Fibroblast of skin of abdomen (primary cell): Measurements from ENCODE around the gene SLC22A23.
"Not testable (repeated sequence)": the region's sequence is repeated elsewhere in the genome, so short reads cannot be mapped to it uniquely, and the experiment has no call there.

Experiments used
- DNase-seq: peaks from one replicate; pipeline ENCODE4 v3.0.0-alpha.2; 2013

Gene SLC22A23

DNA sequence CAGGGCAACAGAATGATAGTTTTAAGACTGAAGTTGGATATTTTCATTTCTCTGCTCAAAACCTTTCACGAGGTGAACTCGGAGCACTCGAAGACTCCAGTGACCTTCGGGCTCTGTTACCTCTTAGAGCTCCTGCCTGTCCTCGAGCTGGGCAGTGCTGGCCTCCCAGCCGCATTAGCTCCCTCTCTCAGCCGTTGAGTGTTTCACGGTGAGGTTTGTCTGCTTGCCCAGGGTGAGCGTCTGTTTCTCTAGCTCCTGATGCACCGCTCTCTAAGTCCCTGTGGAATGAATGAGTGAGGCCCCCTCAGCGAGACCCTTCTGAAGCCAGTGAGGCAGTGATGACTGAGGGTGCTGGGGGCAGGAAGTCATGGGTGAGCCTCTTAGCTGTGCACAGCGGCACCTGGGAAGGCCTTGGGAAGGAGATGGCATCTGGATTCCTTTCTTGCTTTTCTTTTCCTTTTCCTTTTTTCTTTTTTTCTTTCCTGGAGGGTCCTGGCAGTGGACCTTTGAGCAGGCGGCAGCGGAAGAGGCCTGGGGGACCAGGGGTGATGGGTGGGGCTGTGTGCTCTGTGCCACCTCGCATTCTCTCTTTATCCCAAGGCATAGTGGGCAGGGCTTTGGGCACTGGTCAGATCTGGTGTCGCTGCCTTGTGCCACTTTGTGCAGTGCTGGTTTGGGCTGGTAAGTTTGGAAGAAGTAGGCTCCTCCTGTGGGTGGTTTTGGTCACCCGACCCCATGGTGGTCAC, 195.9 kb downstream of the SLC22A23 start:
- DNase-seq: no peak

DNA sequence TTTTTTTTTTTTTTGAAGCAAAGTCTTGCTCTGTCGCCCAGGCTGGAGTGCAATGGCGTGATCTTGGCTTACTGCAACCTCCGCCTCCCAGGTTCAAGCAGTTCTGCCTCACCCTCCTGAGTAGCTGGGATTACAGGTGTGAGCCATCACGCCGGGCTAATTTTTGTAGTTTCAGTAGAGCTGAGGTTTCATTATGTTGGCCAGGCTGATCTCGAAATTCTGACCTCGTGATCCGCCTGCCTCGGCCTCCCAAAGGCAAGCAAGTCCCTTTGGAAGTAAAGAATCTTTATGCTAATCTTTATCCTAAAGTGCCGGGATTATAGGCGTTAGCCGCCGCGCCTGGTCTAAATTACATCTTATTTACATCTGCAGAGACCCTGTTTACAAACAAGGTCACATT, 196.6 kb downstream of the SLC22A23 start:
- DNase-seq: no peak

DNA sequence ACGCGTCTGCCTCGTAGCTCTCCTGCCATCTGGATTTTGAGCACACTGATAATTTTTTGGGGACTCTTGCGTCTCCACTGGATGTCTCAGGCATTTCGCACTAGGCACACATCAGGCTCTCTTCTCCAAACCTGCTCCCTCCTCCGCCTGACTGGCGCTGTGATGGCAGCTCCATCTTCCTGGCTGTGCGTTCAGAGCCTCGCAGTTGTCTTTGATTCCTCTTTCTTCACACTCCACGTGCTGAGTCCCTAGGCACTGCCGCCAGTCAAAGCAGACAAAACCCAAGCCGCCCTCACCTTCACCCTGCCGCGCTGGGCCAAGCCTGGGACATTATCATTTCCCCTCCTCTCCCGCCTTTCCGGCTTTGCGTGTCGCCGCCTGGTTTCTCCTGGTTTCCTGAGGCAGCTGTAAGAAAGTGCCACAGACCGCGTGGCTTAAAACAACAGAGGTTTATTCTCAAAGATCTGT, 197.3 kb downstream of the SLC22A23 start:
- DNase-seq: peak; percentile 20

DNA sequence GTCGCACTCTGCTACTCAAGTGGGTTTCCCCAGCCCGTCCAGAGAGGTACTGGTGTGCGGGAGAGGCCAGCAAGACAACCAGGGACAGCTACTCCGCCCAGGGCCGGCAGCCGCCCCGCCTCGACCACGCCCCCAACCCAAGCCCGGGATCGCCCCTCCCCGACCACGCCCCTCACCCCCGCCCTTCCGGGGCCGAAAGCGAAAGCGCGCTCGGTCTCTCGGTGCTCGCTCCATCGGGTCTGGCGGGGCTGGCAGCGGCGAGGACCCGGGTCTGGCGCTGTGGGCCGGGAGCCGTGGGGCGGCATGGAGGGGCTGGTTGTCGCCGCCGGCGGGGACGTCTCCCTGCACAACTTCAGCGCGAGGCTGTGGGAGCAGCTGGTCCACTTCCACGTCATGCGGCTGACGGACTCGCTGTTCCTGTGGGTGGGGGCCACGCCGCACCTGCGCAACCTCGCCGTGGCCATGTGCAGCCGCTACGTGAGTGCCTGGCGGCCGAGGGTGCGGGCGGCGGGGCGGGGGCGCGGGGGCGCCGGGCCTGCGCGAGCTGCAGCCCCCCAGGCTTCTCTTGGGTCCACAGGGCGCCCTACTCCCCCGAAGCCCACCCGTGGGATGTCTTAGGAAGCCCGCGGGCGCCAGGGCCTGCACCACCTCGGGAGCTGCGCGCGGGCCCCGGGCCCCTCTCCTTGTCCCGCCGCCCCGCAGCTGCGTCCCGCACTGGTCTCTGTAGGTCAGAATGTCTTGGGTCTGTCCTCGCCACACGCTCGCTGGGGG, 197.9 kb downstream of the SLC22A23 start, which contains the start of gene PSMG4:
Gene PSMG4 (plus strand): TSS at position 228 of the 771 bp plus-strand sequence. CDS start 76 bp downstream, at position 304.
- peak; percentile 88 for DNase-seq

DNA sequence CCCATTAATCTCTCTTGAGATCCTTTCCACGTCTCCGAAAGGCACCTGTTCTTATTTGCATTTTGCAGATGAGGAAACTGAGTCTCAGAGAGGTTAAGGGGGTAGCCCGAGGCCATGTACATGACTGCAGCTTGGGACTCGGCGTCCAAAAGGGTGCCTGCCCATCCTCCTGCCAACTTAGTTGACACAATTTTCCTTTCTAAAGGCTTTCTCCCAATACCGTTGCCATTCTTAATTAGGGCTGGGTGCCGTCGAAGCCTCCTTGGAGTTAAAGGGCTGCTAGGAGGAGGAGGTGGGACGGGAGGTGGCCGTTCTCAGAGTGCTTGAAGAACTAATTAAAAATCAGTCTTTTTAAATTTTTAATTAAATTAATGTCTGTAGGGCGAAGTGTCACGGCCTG, 198.6 kb downstream of the SLC22A23 start:
- no peak for DNase-seq

DNA sequence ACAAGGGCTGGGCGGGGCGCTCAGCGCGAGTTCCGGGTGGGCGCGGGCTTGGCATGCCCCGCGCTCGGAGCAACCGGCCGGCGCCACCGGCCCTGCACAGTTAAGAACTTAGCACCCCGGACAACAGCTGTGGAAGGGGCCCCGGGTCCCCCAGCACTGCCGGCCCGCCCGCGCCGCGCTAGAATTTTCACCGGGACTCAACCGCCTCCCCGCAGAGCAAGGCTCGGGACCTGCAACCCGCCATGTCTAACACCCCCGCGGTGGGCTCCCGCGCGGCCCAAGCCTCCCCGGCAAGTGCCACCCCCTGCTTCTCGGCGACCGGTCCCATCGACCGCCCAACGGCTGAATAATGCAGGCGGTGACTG, 203.3 kb downstream of the SLC22A23 start:
- no peak for DNase-seq

DNA sequence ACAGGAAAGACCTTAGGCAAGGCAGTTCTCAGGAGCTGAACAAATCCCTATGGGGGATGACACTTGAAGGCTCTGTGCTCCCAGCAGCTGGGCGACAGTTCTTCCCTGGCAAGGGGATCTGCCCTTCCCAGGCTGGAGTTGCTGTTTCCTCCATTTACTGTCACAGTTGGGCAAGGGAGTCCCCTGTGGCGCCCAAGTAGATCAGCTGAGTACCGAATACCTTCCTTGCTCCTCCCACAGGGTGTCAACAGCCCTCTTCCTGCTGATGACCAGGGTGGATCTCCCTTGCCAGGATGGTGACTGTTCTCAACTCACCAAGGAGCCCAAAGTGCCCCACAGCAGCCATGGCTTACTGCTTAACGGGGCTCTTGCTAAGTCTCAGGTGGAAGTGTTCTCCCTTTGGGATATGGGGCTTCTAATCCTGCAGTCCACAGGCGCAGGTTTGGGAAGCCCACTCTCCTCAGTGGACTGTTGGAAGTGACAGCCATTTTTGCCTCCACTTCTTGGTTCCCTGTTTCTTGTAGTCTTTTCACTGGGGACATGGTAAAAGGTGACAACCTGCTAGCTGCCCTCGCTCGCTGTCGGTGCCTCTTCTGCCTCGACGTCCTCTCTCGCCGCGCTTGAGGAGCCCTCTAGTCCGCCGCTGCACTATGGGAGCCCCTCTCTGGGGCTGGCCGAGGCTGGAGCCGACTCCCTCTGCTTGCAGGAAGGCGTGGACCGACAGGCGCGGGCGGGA, 203.8 kb downstream of the SLC22A23 start:
- no peak for DNase-seq

DNA sequence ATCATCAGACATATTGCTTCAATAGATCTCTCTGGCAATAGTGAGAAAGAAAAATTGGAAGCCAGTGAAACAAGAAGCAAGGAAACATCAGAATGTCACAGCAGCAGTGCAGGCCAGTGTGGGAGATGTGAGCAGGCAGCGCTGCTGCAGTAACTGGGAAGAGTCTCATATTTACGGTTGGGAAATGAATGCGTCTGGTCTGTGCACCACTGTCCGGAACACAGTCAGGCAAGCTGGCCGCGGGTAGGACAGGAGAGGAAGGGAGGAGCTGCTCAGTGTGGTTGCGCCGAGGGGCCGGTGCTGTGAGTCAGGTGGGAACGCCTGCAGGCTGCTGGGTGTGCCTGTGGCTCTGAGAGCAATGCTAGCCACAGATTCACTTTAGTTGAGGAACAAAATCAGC, 204.5 kb downstream of the SLC22A23 start:
- DNase-seq: no peak

DNA sequence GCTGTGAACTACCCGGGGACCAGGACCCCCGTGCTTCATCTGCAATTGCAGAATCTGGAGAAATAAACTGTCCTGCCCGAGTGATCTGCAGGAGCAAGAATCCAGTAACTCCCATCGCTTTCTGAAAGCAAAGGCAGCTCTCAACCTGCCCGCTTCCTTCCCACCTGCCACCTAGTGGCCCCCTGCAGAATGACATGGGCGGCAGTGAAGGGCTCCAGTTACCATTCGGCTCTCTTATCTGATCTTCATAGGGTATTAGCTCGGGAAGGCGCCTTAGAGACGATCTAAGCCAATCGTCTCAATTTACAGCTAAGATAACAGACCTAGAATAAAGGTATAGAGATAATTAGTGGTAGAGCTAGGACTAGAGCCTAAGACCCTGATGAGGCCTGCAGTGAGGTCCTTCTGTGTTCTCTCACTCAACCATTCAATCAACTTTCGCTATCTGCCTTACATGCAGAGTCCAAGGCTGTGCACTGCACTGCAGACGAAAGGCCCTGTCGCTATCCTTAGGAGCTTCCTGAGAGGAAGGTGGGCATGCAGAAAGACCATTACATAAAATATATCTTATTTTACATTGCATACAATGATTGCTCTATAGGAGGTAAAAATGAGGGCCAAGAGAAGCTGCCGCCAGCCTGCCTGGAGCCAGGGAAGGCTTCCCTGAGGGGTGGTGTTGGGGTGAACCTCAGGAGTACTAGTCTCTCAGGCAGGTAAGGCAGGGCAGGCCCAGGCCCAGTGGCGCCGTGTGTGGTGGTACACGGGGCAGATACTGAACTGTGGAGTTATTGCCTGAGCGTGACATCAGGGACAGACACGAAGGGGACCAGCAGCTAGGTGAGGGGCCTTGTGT, 205.2 kb downstream of the SLC22A23 start:
- DNase-seq: peak; percentile 76

DNA sequence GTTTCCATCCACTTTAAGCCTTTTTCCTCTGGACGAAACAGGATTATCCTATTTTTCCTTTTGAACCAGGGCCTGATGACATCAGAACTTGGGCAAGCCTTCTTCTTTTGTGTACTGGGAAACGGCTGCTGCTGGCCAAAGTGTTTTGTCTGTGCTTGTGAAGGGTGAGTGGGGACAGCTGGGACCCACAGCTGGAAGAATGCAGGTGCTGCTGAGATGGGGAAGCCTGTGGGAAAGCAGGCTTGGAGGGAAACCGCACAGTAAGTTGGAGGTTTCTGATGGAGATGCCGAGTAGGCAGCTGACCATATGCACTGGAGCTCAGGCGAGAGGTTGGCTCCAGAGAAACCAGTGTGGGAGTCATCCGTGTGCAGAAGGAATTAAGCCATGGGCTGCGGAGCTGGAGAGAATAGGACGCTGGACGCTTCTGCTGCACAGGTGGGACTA, 206.6 kb downstream of the SLC22A23 start:
- no peak for DNase-seq

DNA sequence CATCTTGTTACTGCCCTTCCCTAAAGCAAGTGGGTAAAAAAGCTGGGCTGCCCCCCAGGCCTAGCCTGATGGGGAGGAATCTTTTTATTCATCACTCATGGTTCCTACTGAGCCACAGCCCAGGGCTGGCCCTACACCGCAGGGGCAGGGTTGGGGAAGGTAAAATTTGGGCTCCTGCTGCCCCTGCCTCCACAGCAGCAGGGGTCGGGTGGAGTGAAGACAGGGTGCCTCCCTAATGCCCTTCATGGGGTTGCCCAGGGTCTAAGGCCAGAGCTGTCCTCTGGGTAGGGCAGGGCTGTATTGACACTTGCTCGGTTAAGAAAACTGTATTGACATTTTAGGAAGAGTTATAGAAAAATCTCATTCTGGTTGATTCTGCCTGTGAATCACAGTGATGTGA, 207.0 kb downstream of the SLC22A23 start:
- DNase-seq: no peak

DNA sequence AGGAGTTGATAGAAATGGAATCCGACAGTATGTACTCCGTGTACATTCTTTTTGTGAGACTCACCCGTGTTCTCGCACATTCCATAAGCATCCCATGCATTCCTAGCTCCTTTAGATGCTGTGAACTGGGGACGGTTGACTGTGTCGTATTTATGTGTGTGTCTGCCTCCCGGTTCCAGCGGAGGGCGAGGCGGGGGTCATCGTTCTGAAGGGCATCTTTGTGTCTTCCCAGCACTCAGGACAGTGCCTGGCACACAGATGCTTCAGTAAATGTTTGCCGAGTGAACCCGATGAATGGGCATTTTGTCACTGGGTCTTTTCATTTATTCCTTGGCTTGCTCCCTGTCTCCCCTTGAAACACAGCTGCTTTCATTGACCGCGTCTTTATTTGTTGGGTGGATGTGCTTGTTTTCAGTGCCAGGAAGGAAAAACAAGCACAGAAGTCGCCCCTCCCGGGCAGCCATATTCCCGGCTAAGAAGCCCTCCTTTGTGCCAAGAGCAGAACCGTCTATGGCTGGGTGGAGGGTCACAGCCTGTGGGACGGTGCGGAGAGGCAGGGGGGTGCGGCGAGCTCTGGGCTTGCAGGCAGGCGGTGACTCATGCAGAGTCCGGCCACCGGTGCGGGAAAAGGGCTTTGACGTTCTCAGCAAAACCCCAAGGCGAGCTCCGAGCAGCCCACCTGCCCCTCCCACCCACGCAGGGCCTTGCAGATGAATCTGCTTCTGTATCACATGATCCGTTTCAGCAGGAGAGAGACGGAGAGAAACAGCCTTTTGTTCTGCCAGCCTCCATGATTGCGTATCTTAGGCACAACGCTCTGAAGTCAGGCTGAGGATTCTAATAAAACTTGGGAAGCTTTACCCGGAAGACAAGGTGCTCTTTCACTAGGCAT, 209.3 kb downstream of the SLC22A23 start:
- DNase-seq: peak; percentile 96

DNA sequence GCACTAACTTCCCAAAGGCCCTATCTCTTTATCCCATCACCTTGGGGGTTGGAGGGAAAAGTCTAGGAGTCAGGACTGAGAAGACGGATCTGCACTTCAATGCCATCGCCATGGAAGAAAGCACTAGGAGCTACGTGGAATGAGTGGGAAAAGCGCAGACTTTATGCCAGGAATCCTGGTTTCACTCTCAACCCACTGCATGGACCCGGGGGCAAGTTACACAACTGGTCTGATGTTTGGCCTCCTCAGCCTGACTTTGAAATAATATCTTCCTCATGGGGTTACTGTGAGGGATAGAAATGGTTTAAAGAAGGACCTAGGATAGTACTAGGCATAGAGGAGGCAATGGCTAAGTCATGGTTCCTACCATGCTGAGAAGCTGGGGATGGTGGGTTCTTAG, 211.6 kb downstream of the SLC22A23 start:
- no peak for DNase-seq

DNA sequence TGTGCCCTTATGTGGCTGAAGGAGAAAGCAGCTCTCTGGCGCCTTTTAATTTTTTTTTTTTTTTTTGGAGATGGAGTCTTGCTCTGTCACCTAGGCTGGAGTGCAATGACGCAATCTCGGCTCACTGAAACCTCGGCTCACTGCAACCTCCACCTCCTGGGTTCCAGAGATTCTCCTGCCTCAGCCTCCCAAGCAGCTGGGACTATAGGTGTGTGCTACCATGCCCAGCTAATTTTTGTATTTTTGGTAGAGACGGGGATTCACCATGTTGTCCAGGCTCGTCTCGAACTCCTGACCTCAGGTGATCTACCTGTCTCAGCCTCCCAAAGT, 212.1 kb downstream of the SLC22A23 start:
- DNase-seq: not testable (repeated sequence)

DNA sequence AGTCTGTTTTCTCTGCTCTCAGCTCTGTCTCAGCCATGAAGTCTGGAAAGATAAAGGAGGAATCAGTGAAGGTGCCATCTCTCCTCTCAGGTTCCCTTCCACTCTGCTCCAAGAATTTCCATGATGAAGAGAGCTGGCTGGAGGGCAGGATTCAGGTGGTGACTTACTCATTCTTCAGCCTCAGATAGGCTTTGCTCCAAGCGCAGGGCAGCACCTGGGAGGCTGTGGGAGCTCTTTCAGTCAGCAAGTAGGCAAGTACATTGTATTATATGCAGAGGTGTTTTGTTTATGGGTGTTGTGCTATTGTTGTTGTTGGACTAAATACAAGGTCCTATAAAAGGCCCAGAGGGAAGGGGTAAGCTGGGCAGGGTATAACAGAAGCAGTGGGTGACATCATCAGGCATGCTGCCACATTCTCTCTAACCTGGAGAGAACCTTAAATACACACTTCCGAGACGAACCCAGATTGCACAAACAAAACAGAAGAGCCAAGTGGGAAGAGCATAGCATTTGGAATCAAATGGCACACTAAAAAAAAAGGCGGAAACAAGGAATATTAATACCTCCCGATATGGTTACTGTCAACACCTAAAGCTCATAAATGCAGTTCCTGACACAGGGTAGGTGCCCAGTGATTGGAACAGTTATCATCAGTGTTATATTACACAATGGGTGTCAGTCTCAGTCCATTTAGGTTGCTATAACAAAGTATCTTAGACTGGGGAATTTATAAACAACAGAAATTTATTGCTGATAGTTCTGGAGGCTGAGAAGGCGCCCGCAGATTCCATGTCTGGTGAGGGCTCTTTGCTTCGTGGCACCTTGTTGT, 212.6 kb downstream of the SLC22A23 start:
- DNase-seq: no peak

DNA sequence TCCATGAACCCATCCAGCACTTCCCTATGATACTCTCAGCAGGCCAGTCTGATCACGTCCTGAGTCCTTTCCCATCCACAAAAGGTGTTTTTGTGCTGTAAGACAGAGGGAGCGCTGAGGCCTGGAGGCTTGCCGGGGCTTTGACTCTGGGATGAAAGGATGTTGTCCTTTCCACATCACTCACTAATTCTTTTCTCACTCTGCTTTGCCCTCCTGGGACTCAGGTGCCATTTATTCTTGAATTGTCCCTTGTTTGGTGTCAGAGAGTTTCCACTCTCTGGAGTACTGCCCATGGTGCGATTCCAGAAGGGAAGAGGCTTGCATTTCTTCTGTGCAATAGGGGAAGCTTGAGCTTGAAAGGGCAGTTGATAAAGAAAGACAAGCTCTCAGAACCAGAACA, 214.1 kb downstream of the SLC22A23 start:
- no peak for DNase-seq

DNA sequence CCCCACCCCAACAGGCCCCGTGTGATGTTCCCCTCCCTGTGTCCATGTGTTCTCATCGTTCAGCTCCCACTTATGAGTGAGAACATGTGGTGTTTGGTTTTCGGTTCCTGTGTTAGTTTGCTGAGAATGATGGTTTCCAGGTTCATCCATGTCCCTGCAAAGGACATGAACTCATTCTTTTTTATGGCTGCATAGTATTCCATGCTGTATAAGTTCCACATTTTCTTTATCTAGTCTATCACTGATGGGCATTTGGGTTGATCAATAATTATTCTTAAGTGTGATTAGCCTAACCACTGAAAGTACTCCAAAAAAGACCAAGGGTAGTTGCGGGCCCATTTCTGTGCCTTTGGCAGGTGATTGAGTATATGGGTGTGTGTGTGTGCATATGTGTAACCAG, 215.1 kb downstream of the SLC22A23 start:
- not testable (repeated sequence) for DNase-seq

DNA sequence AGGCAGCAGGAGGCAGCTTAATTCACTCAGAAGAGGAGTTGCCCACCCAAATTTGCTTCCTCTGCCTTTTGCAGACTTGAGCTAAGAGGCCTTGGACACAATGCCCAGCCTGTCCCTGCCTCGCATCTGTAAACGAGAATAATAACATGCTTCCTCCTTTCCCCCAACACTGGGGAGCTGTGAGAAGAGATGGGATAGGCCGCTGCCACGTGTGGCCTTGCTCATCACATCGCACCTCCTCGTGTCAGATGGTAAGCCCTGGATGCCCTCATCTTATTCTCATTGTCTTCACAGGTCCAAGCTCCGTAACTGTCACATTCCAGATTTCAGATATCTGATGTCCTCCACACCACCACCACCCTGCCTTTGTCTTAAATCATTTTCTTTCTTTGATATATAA, 216.3 kb downstream of the SLC22A23 start:
- no peak for DNase-seq

DNA sequence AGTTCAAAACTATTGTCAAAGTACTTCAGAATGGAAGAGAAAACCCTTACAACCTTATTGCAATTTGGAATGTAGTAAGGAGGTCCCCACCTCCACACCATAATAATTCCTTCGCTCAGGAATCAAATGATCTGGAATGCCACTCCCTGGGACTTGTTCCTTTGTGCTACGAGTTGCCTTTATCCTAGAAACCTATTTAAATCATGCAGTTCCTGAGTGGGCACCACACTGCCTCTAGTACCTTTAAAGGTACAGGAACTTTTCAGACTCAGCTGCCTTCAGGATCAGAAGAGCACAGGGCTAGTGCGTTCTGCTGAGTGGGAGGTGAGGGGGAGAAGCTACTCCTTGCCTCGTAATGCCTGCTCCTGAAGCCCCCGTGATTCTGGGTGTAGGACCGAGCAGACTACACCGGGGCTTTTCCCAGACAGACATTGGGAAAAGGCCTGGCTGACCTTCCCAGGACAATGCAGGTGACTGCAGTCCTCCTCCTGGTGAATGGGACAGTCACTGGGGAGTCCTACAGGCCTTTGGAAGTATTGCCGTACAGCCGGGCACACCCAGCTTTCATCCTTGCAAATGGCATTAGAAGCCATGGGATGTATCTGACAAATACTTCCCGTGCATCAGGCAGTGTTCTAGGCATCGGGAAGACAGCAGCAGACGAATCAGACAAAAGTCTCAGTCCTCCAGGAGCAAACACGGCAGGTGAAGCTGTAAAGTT, 217.6 kb downstream of the SLC22A23 start:
- no peak for DNase-seq
